Kidney (tissue), 14 donors: ENCODE data around the gene WDR17. TPM values are rescaled to one million over a fixed set of nuclear protein-coding genes. Genes with fewer than 3 reads are reported as not detected.

Source experiments
- DNase-seq, 5 donors: peaks; one replicate each; pipeline ENCODE4 v3.0.0-alpha.2; 2013 to 2020
- FAIRE-seq: peaks from 2 replicates; lab custom pipeline; 2012; peaks lifted over from hg19 to GRCh38; lab: Jason Lieb, UNC
- H3K27ac ChIP-seq, 2 donors: one replicate each; pipeline ENCODE4 v1.7.0; 2013; ENCODE audit warnings: low read depth in 2 of 2, low read length in 2 of 2, inconsistent platforms in 1 of 2
- H3K27me3 ChIP-seq: one replicate; pipeline ENCODE4 v1.7.1; 2013; ENCODE audit warnings: low read length, inconsistent platforms; ENCODE audit not compliant: control insufficient read depth, insufficient read depth
- H3K36me3 ChIP-seq, 3 donors: one replicate each; pipeline versions ENCODE4 v1.7.0 to v1.7.1; 2013; ENCODE audit warnings: low read length in 3 of 3, control low read depth in 1 of 3, inconsistent platforms in 1 of 3; ENCODE audit not compliant: insufficient read depth in 3 of 3, control insufficient read depth in 2 of 3
- H3K4me1 ChIP-seq, 3 donors: one replicate each; pipeline versions ENCODE4 v1.7.0 to v1.7.1; 2013; ENCODE audit warnings: low read length in 3 of 3, inconsistent platforms in 1 of 3, low read depth in 1 of 3; ENCODE audit not compliant: control insufficient read depth in 2 of 3, insufficient read depth in 2 of 3
- H3K4me3 ChIP-seq, 3 donors: one replicate each; pipeline versions ENCODE4 v1.7.0 to v1.8.1; 2013; ENCODE audit warnings: low read length in 3 of 3, control low read depth in 1 of 3, inconsistent platforms in 1 of 3
- H3K9ac ChIP-seq, 3 donors: one replicate each; pipeline versions ENCODE4 v1.7.0 to v1.7.1; 2013; ENCODE audit warnings: low read length in 3 of 3, control low read depth in 1 of 3, inconsistent platforms in 1 of 3
- H3K9me3 ChIP-seq, 3 donors: one replicate each; pipeline versions ENCODE4 v1.7.0 to v1.7.1; 2013; ENCODE audit warnings: low read length in 3 of 3, control low read depth in 1 of 3, inconsistent platforms in 1 of 3; ENCODE audit not compliant: control insufficient read depth in 2 of 3, insufficient read depth in 1 of 3
- intact Hi-C: fragments of 100-400 bp; cut with DNase I; formaldehyde crosslinking; loops from one replicate; pipeline ENCODE4 v1.11.1; 2022
- polyA plus RNA-seq: library from polyadenylated mRNA; stranded (reverse); fragments of 350-450 nt; fragmentation: Illumina TruSeq; extraction: RNeasy Lipid Tissue Mini Kit (QIAGEN cat#74804); gene quantifications from one replicate; pipeline ENCODE4 v1.2.3, GENCODE V29; 2014; ENCODE audit warnings: low read depth, low replicate concordance; ENCODE audit not compliant: insufficient read depth
- total RNA-seq: library from RNA; stranded (reverse); fragmentation: NEBNext Ultra II Directional; extraction: Animal tissue kit (Norgen Biotek cat#: 25700); gene quantifications from one replicate; pipeline ENCODE4 v1.2.1, GENCODE V29; 2021
- TF ChIP-seq, protein P1 (sequence below): IDR thresholded peaks from 3 replicates; pipeline ENCODE4 v1.5.1; 2012; ENCODE audit warnings: mild to moderate bottlenecking, moderate library complexity, borderline replicate concordance; ENCODE audit not compliant: insufficient read depth; ENCODE audit errors: extremely low read depth
- donor health status: control.
- donor health status: control.
- donor health status: control.
- donor health status: control.
- donor health status: control.
- donor health status: DM: yes; HTN: yes; CAD: no.
- donor health status: Normal renal cell carcinoma (clear cell type).

The WDR17 gene
- total and polyA plus RNA-seq, 2 donors from 2014 or later: 1.4 to 6.4 TPM

DNA sequence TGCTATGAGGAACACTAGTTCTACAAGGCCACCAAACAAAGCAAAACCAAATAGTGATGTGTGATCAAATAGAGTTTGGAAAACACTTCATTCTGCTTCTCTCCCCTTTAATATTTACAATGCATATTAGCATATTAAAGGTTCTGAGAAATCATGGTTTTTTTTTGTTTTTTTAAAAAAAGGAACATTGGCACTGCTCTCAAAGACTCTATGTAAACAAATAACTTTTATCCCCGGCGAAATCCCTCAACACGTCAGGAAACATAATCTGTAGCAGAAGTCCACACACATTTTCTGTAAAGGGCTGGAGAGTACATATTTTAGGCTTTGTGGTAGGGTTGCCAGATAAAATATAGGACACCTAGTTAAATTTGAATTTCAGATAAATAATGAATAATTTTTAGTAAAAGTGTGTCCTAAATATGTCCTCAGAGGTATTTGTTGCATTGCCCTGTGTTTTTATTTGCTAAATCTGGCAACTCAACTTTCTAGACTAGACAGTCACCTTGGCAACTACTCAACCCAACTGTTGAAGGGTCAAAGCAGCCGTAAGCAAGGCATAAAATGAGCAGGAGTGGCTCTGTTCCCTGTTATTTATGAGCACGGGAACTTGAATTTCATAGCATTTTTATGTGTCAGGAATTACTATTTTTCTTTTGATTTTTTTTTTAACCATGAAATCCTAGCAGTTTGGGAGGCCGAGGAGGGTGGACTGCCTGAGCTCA lies 121.2 kb downstream of the WDR17 start:
- intact Hi-C loops: no loop called here
- TF ChIP-seq, protein P1, sequence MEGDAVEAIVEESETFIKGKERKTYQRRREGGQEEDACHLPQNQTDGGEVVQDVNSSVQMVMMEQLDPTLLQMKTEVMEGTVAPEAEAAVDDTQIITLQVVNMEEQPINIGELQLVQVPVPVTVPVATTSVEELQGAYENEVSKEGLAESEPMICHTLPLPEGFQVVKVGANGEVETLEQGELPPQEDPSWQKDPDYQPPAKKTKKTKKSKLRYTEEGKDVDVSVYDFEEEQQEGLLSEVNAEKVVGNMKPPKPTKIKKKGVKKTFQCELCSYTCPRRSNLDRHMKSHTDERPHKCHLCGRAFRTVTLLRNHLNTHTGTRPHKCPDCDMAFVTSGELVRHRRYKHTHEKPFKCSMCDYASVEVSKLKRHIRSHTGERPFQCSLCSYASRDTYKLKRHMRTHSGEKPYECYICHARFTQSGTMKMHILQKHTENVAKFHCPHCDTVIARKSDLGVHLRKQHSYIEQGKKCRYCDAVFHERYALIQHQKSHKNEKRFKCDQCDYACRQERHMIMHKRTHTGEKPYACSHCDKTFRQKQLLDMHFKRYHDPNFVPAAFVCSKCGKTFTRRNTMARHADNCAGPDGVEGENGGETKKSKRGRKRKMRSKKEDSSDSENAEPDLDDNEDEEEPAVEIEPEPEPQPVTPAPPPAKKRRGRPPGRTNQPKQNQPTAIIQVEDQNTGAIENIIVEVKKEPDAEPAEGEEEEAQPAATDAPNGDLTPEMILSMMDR: no peak
- DNase-seq (peak in 1 of 5 donors; percentile 8), FAIRE-seq (no peak)
- Histone ChIP-seq H3K4me3 (no peak overlapping the region), H3K36me3 (no peaks in the 10 kb centered on the region), H3K9ac (no peak overlapping the region), H3K9me3 (no peaks in the 10 kb centered on the region), H3K27ac (no peak overlapping the region), H3K27me3 (no peaks in the 10 kb centered on the region), H3K4me1 (no peaks in the 10 kb centered on the region)

- FAIRE-seq: no peak
- no peak for DNase-seq
- Histone ChIP-seq H3K27me3 (no peaks in the 10 kb centered on the region), H3K4me1 (no peaks in the 10 kb centered on the region), H3K9me3 (no peaks in the 10 kb centered on the region), H3K4me3 (no peak overlapping the region), H3K36me3 (no peaks in the 10 kb centered on the region), H3K9ac (no peak overlapping the region), H3K27ac (no peak overlapping the region)
- intact Hi-C loops: no loop called here
- TF ChIP-seq, protein P1: no peak
Observed at GRCh38 chr4:176187624-176188023, 122.0 kb downstream of the WDR17 start.

DNA sequence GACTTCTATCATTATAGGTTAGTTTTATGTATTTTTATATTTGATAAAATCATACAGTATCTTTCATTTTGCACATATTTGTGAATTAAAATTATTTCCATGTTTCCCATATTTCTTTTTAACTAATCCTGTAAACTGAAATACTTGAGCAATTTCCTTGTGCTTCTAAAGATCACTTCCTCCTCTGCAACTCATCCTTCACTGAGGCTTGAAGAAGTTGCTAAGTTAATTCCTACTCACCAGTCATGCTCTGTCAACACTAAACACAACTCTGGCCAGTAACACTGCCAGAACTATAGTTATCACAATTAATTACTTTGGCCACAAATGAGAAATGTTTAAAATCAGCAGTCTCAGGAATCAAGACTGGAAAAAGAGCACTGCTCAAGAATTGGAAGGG lies 123.0 kb downstream of the WDR17 start:
- intact Hi-C loops: no loop called here
- Histone ChIP-seq H3K27ac (no peak overlapping the region), H3K27me3 (no peaks in the 10 kb centered on the region), H3K9me3 (no peaks in the 10 kb centered on the region), H3K4me1 (no peaks in the 10 kb centered on the region), H3K36me3 (no peaks in the 10 kb centered on the region), H3K4me3 (no peak overlapping the region), H3K9ac (no peak overlapping the region)
- no peak for FAIRE-seq
- no peak for DNase-seq
- TF ChIP-seq, protein P1: no peak
